Progenitor cell of endocrine pancreas (in vitro differentiated cells): Measurements from ENCODE around the gene TREH. TPM values are rescaled to one million over a fixed set of nuclear protein-coding genes. Genes with fewer than 3 reads are reported as not detected.

Source experiments
- DNase-seq: peaks from one replicate; pipeline ENCODE4 v3.0.0; 2021; ENCODE audit warnings: low spot score; ENCODE audit not compliant: unreplicated experiment
- H3K27ac Mint-ChIP-seq: 2 replicates; pipeline ENCODE4 v1.8.0; 2021; ENCODE audit warnings: mild to moderate bottlenecking, moderate library complexity, mixed read lengths
- H3K27me3 Mint-ChIP-seq: 2 replicates; pipeline ENCODE4 v1.8.0; 2021; ENCODE audit warnings: mixed read lengths
- H3K36me3 Mint-ChIP-seq: 2 replicates; pipeline ENCODE4 v1.8.0; 2022; ENCODE audit warnings: mixed read lengths; ENCODE audit not compliant: insufficient read depth
- H3K4me1 Mint-ChIP-seq: 2 replicates; pipeline ENCODE4 v1.8.0; 2021; ENCODE audit warnings: low read depth, mixed read lengths
- H3K4me3 Mint-ChIP-seq: 2 replicates; pipeline ENCODE4 v1.8.0; 2021; ENCODE audit warnings: low read depth, mild to moderate bottlenecking, moderate library complexity, mixed read lengths
- H3K9me3 Mint-ChIP-seq: 2 replicates; pipeline ENCODE4 v1.8.0; 2021; ENCODE audit warnings: low read depth, mixed read lengths
- total RNA-seq: library from RNA; stranded (reverse); gene quantifications from 2 replicates; pipeline ENCODE4 v1.2.1, GENCODE V29; 2021
- TF ChIP-seq, protein P1 (sequence below): fragments of 200-600 bp; sonication (generic); IDR thresholded peaks from one replicate; pipeline ENCODE4 v1.5.0; 2021; ENCODE audit warnings: antibody characterized with exemption, mild to moderate bottlenecking; ENCODE audit not compliant: unreplicated experiment

The TREH gene
- total RNA-seq, 1 donor from 2014 or later = not detected

DNA sequence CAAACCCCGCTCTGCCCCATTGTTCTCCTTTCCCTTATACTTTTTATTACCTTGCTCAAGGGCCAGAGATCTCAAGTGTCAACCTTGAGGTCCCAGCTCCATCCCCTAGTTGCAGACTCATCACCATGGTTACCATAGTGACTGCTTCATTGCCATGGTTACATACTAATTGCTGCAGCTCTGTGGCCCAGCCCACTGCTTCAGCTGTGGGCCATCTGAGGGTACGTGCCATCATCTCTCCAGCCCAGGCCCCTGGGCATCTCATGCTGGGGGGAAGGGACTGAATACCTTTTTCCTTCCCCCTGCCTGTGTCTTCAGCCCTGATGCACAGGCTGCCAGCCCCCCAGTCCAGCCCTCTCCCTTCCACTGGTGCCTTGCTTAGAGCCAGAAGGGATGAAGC lies 22.2 kb downstream of the TREH start:
- no peak for DNase-seq
- peaks cover 2% of the 10 kb centered on the region for H3K4me1 Mint-ChIP-seq
- H3K9me3 Mint-ChIP-seq = no peaks in the 10 kb centered on the region
- H3K27me3 Mint-ChIP-seq = no peaks in the 10 kb centered on the region
- no peak overlapping the region for H3K27ac Mint-ChIP-seq
- peaks cover 21% of the 10 kb centered on the region for H3K36me3 Mint-ChIP-seq
- TF ChIP-seq, protein P1, sequence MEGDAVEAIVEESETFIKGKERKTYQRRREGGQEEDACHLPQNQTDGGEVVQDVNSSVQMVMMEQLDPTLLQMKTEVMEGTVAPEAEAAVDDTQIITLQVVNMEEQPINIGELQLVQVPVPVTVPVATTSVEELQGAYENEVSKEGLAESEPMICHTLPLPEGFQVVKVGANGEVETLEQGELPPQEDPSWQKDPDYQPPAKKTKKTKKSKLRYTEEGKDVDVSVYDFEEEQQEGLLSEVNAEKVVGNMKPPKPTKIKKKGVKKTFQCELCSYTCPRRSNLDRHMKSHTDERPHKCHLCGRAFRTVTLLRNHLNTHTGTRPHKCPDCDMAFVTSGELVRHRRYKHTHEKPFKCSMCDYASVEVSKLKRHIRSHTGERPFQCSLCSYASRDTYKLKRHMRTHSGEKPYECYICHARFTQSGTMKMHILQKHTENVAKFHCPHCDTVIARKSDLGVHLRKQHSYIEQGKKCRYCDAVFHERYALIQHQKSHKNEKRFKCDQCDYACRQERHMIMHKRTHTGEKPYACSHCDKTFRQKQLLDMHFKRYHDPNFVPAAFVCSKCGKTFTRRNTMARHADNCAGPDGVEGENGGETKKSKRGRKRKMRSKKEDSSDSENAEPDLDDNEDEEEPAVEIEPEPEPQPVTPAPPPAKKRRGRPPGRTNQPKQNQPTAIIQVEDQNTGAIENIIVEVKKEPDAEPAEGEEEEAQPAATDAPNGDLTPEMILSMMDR = no peak
- no peak overlapping the region for H3K4me3 Mint-ChIP-seq

DNA sequence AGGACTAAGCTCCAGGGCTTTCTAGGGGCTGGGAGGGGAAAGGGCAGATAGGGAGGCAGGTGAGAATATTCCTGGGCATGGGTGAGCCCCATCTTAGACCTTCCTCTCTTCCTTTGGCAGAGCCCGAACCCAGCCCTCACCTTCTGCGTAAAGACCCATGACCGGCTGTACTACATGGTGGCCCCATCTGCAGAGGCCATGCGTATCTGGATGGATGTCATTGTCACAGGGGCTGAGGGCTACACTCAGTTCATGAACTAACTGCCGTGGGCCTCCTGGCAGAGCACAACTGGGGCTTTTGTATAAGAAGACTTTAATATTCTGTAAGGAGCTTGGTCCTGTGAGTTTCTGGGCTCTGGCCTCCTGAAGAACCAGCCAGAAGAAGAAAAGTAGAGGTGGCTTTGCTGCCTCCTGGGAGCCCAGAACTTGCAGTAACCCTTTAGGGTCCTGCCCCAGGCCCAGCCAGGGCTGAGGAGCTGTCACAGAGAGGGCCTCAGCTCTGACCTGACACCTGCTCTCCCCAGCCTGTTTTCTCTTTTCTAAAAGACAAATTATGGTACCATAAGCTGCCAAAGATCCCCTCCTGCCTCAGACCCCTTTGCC lies 22.8 kb downstream of the TREH start:
- no peak for DNase-seq
- Mint-ChIP-seq H3K4me1 (peaks cover 2% of the 10 kb centered on the region), H3K36me3 (peaks cover 23% of the 10 kb centered on the region), H3K27me3 (no peaks in the 10 kb centered on the region), H3K4me3 (no peak overlapping the region), H3K9me3 (no peaks in the 10 kb centered on the region), H3K27ac (no peak overlapping the region)
- TF ChIP-seq, protein P1 = no peak

DNA sequence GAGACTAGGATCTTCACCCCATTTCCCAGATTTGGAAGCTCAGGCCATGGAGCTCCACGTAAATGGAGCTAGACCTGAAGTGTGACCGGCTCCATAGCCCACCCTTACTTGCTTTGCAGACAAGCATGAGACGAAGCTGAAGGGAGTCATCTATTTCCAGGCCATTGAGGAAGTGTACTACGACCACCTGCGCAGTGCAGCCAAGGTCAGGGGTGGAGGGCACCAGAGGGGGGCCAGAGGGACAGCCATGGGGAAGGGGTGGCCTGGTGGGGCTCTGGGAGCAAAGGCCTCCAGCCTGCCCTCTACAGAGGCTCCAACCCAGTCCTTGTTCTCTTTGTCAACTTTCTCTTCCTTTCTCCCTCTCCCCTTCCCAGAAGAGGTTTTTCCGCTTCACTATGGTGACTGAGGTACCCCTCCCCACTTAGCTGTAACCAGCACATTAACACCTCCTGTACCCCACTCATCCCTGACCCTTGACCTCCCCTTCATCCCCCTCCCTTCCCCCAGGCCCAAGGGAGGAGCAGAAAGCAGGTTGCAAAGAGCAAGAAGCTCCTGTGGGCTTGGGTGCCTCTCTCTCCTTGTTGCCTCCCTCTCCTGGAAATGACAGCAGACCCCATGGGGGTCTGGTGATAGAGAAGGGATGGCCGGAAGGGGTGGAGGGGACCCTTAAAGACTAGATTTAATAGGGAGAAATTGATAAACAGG lies 23.8 kb downstream of the TREH start:
- Mint-ChIP-seq H3K27ac (no peak overlapping the region), H3K4me1 (peaks cover 2% of the 10 kb centered on the region), H3K27me3 (no peaks in the 10 kb centered on the region), H3K4me3 (no peak overlapping the region), H3K9me3 (no peaks in the 10 kb centered on the region), H3K36me3 (peaks cover 25% of the 10 kb centered on the region)
- DNase-seq = no peak
- TF ChIP-seq, protein P1 = no peak

DNA sequence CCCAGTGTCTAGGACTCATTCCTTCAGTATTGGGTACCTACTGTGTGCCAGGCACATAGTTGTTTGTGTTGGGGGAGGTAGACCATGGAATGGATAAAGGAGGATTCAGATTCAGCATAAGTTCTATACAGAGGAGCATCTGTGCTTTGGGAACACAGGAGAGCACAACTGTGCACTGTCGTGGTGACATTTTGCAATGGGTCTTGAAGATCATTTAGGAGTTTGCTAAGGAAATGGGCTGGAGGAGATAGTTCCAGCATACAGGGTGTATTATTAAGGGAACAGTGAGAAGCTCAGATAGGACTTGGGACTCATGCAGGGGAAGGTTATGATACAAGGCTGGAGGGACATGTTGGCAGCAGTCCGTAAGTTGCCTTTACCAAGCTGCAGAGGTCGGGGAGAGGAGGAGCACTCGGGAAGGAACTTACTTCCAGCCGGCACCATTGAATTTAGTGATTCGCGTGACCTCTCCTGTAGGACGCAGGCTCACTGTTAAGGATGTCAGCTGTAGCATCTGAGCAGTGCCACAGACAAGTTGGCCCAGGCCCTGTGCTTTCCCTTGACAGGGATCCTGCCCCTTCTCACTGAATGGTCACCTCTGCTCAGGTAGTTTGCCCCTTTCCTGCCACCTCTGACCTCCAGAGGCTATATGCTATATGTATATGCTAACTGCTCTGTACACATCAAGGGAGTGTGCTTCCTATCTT lies 25.6 kb downstream of the TREH start:
- H3K4me1 Mint-ChIP-seq = no peaks in the 10 kb centered on the region
- peaks cover 27% of the 10 kb centered on the region for H3K36me3 Mint-ChIP-seq
- TF ChIP-seq, protein P1 = no peak
- no peak for DNase-seq
- no peaks in the 10 kb centered on the region for H3K9me3 Mint-ChIP-seq
- H3K4me3 Mint-ChIP-seq = no peak overlapping the region
- no peak overlapping the region for H3K27ac Mint-ChIP-seq
- no peaks in the 10 kb centered on the region for H3K27me3 Mint-ChIP-seq

DNA sequence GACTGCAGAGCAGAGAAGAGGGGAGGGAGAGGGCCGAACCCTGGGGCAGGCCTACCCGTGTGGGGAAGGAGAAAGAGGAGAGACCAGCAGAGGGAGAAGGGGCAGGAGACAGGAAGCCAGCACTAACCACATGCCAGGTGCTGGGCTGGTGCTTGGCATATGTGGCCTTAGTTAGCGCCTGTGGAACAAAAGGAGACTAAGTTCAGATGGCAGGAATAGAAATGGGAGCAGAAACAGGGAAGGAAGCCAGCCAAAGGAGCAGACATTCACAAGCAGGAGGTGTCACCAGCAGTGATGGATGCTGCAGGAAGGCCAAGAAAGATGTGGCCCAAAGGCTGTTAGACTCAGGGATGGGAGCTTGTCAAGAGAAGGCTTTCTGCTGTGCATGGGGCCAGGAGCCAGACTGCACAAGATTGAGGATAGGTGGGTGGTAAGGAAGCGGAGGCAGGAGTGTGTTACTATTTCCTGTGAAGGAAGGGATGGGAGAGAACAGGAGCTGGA lies 26.7 kb downstream of the TREH start:
- TF ChIP-seq, protein P1 = no peak

More for the DNA sequence above, 26.7 kb downstream of the TREH start:
- no peaks in the 10 kb centered on the region for H3K9me3 Mint-ChIP-seq
- no peaks in the 10 kb centered on the region for H3K4me1 Mint-ChIP-seq
- no peak overlapping the region for H3K27ac Mint-ChIP-seq
- DNase-seq = no peak
- no peaks in the 10 kb centered on the region for H3K27me3 Mint-ChIP-seq
- H3K36me3 Mint-ChIP-seq = peaks cover 32% of the 10 kb centered on the region
- H3K4me3 Mint-ChIP-seq = no peak overlapping the region
